Measurements from ENCODE around the gene SYCN. TPM values are rescaled to one million over a fixed set of nuclear protein-coding genes. Genes with fewer than 3 reads are reported as not detected.
"Not testable (repeated sequence)": the region's sequence is repeated elsewhere in the genome, so short reads cannot be mapped to it uniquely, and the experiment has no call there.

The SYCN gene
- polyA plus RNA-seq, 12 donors = not detected

- DNase-seq = no peak
These were observed 26.2 kb upstream of the SYCN start for GRCh38 chr19:39230096-39230764.

- DNase-seq = no peak
These were observed 20.8 kb upstream of the SYCN start for GRCh38 chr19:39224910-39225309.

GRCh38 chr19:39223703-39224279 is 19.7 kb upstream of the SYCN start:
- peak; percentile 12 for DNase-seq

GRCh38 chr19:39219108-39219507 is 15.0 kb upstream of the SYCN start:
- DNase-seq = not testable (repeated sequence)

GRCh38 chr19:39218230-39219007 is 14.4 kb upstream of the SYCN start:
- no peak for DNase-seq

GRCh38 chr19:39217094-39217493 is 13.0 kb upstream of the SYCN start:
- DNase-seq = no peak

- DNase-seq = not testable (repeated sequence)
These were observed 11.3 kb upstream of the SYCN start for GRCh38 chr19:39215323-39215722.

- no peak for DNase-seq
These were observed 8.3 kb upstream of the SYCN start for GRCh38 chr19:39212375-39212742.

- DNase-seq = no peak
These were observed 7.8 kb upstream of the SYCN start for GRCh38 chr19:39211731-39212374.

GRCh38 chr19:39209196-39209595 is 5.1 kb upstream of the SYCN start:
- DNase-seq = no peak

- DNase-seq = no peak
These were observed 4.2 kb upstream of the SYCN start for GRCh38 chr19:39208175-39208795.

- DNase-seq = no peak
These were observed 3.3 kb upstream of the SYCN start for GRCh38 chr19:39207293-39207836.

- no peak for DNase-seq
These were observed 2.1 kb upstream of the SYCN start for GRCh38 chr19:39206122-39206521.

- no peak for DNase-seq
These were observed 1.3 kb upstream of the SYCN start for GRCh38 chr19:39205449-39205764.

GRCh38 chr19:39202998-39203355 is 1.1 kb downstream of the SYCN start:
- DNase-seq = no peak

GRCh38 chr19:39200803-39201115 is 3.3 kb downstream of the SYCN start:
- no peak for DNase-seq

GRCh38 chr19:39200066-39200802 is 3.8 kb downstream of the SYCN start:
- no peak for DNase-seq

- DNase-seq = no peak
These were observed 5.0 kb downstream of the SYCN start for GRCh38 chr19:39199025-39199424.

GRCh38 chr19:39197808-39198207 is 6.3 kb downstream of the SYCN start:
- no peak for DNase-seq

- DNase-seq = no peak
These were observed 7.1 kb downstream of the SYCN start, which contains the start of gene NCCRP1 for GRCh38 chr19:39196860-39197562. Gene NCCRP1, plus strand, starts transcription at chr19:39196964. Its CDS starts 19 bp downstream, at chr19:39196983.

GRCh38 chr19:39196320-39196719 is 7.7 kb downstream of the SYCN start:
- no peak for DNase-seq
